GM19025 (cell line): ENCODE data around the gene NEUROG3.
"Not testable (repeated sequence)": the region's sequence is repeated elsewhere in the genome, so short reads cannot be mapped to it uniquely, and the experiment has no call there.

ENCODE experiments used
- ATAC-seq: cut with Tn5 transposase; IDR thresholded peaks from one replicate; pipeline ENCODE4 v1.9.1; 2021; ENCODE audit warnings: mild to moderate bottlenecking, low read depth, moderate library complexity; ENCODE audit not compliant: unreplicated experiment

The NEUROG3 gene

GRCh38 chr10:69572159-69573055, 815 bp downstream of the NEUROG3 start:
- no peak for ATAC-seq

GRCh38 chr10:69571618-69572158, 1.5 kb downstream of the NEUROG3 start:
- ATAC-seq: no peak

- ATAC-seq: no peak
Observed at GRCh38 chr10:69570050-69570816, 3.0 kb downstream of the NEUROG3 start.

GRCh38 chr10:69569396-69569934, 3.8 kb downstream of the NEUROG3 start:
- ATAC-seq: no peak

- no peak for ATAC-seq
Observed at GRCh38 chr10:69568472-69569395, 4.5 kb downstream of the NEUROG3 start.

GRCh38 chr10:69567920-69568319, 5.3 kb downstream of the NEUROG3 start:
- ATAC-seq: no peak

GRCh38 chr10:69562731-69563254, 10.4 kb downstream of the NEUROG3 start:
- ATAC-seq: no peak

- no peak for ATAC-seq
Observed at GRCh38 chr10:69559525-69559924, 13.7 kb downstream of the NEUROG3 start.

GRCh38 chr10:69558559-69558958, 14.7 kb downstream of the NEUROG3 start:
- no peak for ATAC-seq

GRCh38 chr10:69554611-69555010, 18.6 kb downstream of the NEUROG3 start:
- ATAC-seq: no peak

- no peak for ATAC-seq
Observed at GRCh38 chr10:69553328-69553727, 19.9 kb downstream of the NEUROG3 start.

- ATAC-seq: no peak
Observed at GRCh38 chr10:69552268-69552667, 21.0 kb downstream of the NEUROG3 start.

GRCh38 chr10:69549959-69550358, 23.3 kb downstream of the NEUROG3 start:
- no peak for ATAC-seq

- ATAC-seq: no peak
Observed at GRCh38 chr10:69541463-69541862, 31.8 kb downstream of the NEUROG3 start.

GRCh38 chr10:69538461-69538860, 34.8 kb downstream of the NEUROG3 start:
- no peak for ATAC-seq

- ATAC-seq: no peak
Observed at GRCh38 chr10:69537449-69537848, 35.8 kb downstream of the NEUROG3 start.

GRCh38 chr10:69536521-69536920, 36.7 kb downstream of the NEUROG3 start:
- ATAC-seq: not testable (repeated sequence)

GRCh38 chr10:69533658-69534057, 39.6 kb downstream of the NEUROG3 start:
- no peak for ATAC-seq

GRCh38 chr10:69527961-69528360, 45.3 kb downstream of the NEUROG3 start:
- ATAC-seq: no peak
